CD4-positive, alpha-beta T cell treated with Interleukin-6 at 100 ng/mL for 8 hours (primary cell): Measurements from ENCODE around the gene PBRM1.

Source experiments
- DNase-seq: peaks from one replicate; pipeline ENCODE4 v3.0.0-alpha.2; 2020; ENCODE audit warnings: mixed read lengths, low spot score

Gene PBRM1

DNA sequence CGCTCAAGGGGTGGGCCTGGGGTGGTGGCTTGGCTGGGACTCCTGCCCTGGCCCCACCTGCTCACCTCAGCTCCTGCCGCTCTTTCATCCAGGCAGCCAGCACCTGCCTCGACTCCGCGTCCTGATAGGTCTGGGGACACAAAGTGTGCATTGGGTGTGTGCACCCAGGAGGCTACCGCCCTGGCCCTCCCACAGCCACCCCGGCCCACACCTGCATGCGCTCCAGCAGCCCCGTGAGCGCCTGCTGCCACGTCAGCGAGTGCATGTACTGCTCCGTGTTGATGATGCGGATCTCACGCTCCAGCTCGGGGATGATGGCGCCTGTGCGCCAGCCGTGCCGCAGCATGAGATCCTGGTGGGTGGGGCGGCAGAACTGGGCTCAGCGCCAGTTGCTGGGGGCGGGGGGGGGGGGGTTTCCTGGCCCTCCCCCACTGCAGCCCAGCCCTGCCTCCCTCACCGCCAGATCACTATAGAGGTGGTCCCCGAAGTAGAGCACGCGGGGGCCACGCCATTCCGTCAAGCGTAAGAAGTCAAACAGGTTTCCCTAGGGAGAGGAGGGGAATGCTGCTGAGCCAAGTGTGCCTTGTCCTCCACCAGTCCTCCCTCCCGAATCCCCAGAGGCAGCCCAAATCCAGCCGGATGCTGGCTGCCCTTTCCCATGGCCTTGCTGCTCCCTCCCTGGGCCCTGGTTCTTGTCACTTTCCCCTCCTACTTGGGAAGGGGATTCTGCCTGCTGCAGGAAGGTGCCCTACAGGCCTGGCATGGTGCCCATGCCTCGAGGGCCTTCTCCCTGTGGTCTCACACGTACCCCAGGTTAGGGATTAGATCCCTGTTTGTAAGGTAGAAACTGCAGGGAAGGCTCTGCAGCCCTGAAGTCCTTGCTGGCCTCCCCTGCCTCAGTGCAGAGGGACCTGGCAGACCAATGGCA is 160.7 kb downstream of the PBRM1 start:
- DNase-seq: no peak

GRCh38 chr3:52524258-52524751 is 161.4 kb downstream of the PBRM1 start:
- no peak for DNase-seq

GRCh38 chr3:52523386-52524257 is 162.1 kb downstream of the PBRM1 start:
- no peak for DNase-seq

GRCh38 chr3:52522651-52523251 is 163.0 kb downstream of the PBRM1 start:
- DNase-seq: no peak

- no peak for DNase-seq
Observed at GRCh38 chr3:52521881-52522650, 163.6 kb downstream of the PBRM1 start.

DNA sequence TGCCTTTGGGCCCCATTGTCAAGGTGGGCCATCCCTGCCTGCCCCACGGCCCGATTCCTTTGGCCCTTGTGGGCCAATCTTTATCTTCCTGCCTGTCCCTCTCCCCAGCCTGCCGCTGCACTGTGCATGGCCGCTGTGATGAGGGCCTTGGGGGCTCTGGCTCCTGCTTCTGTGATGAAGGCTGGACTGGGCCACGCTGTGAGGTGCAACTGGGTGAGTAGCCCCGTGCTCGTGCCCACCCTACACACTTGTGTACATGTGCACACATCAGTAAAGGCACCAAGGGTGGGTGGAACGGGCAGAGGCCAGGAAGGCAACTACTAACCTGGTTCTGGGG is 164.3 kb downstream of the PBRM1 start:
- no peak for DNase-seq

GRCh38 chr3:52520716-52521487 is 164.8 kb downstream of the PBRM1 start:
- no peak for DNase-seq

DNA sequence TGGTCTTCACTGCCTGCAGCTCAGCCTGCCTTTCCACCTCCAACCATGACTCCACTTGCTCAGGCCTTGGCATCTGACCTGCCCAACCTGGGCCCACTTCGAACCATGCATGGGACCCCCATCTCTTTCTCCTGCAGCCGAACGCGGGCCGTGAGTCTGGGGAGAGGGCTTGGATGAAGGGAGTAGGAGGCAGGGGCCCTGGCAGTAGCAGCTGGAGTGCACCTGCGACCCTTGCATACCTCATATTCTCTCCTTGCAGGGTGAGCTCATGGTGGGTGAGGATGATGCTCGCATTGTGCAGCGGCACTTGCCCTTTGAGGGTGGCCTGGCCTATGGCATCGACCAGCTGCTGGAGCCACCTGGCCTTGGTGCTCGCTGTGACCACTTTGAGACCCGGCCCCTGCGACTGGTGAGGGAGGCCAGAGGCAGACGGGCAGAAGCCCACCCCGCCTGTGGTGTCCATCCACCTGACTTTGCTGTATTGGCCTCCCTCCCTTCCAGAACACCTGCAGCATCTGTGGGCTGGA is 165.5 kb downstream of the PBRM1 start:
- DNase-seq: no peak

DNA sequence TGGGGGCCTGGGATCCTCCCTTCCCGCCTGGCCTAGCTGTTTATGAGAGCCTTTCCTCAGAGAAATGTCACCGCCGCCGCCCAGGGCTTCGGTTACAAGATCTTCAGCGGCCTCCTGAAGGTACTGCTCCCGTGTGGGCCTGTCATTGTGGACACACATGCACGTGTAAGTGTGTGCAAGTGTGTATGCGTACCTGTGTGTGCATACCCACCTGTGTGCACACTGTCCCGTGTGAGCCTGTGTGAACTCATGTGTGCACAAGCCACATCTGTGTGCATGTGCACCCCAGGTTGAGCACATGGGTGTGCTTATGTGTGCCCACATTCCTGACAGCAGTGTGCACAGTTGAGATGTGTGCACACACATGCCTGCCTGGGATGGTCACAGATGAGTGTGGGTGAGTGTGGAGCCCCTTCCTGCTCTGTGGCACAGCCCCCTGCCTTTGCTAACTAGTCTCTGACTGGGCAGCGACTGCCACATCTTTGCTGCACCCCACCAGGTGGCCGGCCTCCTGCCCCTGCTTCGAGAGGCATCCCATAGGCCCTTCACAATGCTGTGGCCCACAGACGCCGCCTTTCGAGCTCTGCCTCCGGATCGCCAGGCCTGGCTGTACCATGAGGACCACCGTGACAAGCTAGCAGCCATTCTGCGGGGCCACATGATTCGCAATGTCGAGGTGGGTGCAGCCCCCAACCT is 166.1 kb downstream of the PBRM1 start:
- no peak for DNase-seq

DNA sequence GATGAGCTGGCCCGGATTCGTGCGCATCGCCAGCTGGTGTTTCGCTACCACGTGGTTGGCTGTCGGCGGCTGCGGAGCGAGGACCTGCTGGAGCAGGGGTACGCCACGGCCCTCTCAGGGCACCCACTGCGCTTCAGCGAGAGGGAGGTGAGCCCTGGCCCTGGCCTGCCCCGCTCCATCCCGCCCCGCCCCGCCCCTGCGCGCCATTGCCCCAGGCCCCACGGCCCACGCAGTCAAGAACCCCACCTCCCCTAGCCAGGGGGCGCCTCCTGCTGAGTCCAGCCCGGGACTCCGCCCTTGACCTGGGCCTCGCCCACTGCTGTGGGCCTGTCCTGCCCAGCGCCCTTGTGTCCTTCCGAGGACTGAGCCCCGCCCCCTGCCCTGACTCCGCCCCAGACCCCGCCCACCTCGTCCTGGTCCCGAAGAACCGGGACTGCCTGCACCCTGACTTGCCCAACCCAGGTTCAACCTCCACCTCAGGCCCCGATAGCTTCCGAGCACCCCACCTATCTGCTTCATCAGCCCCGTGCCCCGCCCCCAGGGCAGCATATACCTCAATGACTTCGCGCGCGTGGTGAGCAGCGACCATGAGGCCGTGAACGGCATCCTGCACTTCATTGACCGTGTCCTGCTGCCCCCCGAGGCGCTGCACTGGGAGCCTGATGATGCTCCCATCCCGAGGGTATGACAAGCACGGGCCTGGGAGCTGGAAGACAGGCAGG is 166.8 kb downstream of the PBRM1 start:
- DNase-seq: no peak

GRCh38 chr3:52517796-52518722 is 167.7 kb downstream of the PBRM1 start:
- no peak for DNase-seq

DNA sequence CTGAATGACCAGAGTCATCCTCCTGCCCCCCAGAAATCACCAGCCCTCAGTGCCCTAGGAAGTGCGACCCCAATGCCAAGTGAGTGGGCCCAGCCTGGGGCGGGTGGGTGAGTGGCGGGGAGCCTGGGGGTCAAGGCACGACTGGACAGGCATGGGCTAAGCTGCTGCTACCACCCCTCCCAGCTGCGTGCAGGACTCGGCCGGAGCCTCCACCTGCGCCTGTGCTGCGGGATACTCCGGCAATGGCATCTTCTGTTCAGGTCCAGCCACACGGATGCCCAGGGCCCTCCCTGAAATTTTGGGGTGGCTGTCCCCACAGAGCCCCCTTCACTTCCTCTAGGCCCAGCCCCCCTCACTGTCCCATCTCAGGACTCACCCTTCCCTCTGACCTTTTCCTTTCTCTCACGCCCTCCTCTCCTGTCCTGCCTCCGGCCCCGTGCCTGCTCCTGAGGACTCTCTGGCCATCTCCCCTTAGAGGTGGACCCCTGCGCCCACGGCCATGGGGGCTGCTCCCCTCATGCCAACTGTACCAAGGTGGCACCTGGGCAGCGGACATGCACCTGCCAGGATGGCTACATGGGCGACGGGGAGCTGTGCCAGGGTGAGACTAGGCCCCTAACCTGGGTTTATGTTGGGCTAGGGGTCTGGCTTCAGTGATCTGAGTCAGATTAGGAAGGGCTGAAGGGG is 169.1 kb downstream of the PBRM1 start:
- no peak for DNase-seq

DNA sequence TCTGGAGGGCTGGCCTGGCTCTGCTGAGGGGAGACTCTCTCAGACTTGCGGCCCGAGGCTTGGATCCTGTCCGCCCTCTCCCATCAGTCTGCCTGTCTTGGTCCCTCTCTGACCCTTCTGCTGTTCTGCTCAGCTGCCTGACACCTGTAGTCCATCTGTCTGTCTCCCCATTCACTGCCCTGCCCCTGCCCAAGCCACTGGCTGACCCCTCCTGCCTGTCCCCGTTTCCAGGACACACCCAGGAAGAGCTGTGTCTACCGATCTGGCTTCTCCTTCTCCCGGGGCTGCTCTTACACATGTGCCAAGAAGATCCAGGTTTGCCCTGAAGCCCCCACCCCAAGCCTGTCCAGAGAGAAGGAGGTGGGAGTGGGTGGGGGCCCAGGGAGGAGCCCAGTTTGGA is 170.5 kb downstream of the PBRM1 start:
- no peak for DNase-seq

DNA sequence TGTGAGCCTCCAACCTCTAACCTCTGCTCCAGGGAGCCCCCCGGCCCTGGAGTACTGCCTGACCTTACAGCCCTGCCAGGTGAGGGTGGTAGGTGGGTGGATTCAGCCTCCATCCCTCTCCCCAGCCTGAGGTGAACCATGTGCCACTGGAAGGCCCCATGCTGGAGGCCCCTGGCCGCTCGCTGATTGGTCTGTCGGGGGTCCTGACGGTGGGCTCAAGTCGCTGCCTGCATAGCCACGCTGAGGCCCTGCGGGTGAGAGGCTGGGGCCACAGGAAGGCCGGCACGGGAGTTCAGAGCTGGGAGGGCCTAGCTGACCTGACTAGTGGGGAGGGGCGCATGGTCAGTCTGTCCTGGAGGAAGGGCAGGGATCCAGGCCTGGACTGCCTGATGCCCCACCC is 171.1 kb downstream of the PBRM1 start:
- DNase-seq: no peak

GRCh38 chr3:52513281-52513680 is 172.4 kb downstream of the PBRM1 start:
- DNase-seq: no peak

DNA sequence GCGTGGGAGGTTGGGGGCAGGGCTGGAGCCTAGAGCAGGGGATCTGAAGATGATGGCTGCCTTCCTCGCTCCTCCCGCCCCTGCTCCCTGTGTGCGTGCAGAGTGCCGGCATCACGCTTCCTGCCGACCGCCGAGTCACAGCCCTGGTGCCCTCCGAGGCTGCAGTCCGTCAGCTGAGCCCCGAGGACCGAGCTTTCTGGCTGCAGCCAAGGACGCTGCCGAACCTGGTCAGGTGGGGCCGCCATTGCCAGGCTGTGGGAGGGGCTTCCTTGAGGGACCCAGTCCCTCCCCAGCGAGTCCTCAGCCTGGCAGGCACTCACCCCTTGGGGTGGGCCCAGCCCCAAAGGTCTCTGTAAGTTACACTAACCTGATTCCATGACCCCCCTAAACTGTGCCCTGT is 173.0 kb downstream of the PBRM1 start:
- no peak for DNase-seq

GRCh38 chr3:52512105-52512504 is 173.6 kb downstream of the PBRM1 start:
- DNase-seq: no peak

DNA sequence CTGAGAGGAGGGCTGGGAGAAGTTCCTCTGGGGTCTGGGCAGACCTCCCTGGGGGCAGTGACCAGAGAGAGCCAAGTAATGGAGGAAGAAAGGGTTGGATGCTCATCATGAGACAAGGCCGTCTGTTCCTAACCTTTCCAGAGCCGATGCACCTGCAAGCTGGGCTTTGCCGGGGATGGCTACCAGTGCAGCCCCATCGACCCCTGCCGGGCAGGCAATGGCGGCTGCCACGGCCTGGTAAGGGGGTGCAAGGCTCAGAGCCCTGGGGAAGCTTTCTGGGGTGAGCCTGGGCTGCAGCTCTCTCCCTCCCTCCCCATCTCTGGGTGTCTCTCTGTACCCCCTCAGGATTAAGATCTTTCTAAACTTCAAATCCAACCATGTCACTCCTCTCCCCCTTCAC is 174.2 kb downstream of the PBRM1 start:
- DNase-seq: no peak
